Frontal cortex (tissue), 4 donors: ENCODE data around the gene SLC23A2. TPM values are rescaled to one million over a fixed set of nuclear protein-coding genes. Genes with fewer than 3 reads are reported as not detected.
"Not testable (repeated sequence)": the region's sequence is repeated elsewhere in the genome, so short reads cannot be mapped to it uniquely, and the experiment has no call there.

Source experiments
- DNase-seq, 2 donors: peaks; one replicate each; pipeline ENCODE4 v3.0.0; 2012; ENCODE audit warnings: low spot score in 2 of 2
- FAIRE-seq: peaks from 2 replicates; lab custom pipeline; 2012; peaks lifted over from hg19 to GRCh38; lab: Jason Lieb, UNC
- total RNA-seq: library from RNA; depleted of rRNA; stranded (reverse); fragments of >200 nt; gene quantifications from one replicate; pipeline ENCODE4 v1.2.3, GENCODE V29; 2014
- donor health status: control.
- donor health status: control.
- donor health status: control.

SLC23A2 gene
- total RNA-seq, 1 donor from 2014 or later: 41.6 TPM

- DNase-seq (no peak), FAIRE-seq (no peak)
Measured at GRCh38 chr20:4861961-4862360, 139.3 kb downstream of the SLC23A2 start.

GRCh38 chr20:4858000-4858399 lies 143.3 kb downstream of the SLC23A2 start:
- FAIRE-seq (no peak), DNase-seq (no peak)

GRCh38 chr20:4856022-4856755 lies 145.1 kb downstream of the SLC23A2 start:
- FAIRE-seq (no peak), DNase-seq (no peak)

- no peak for FAIRE-seq
- DNase-seq: no peak
Measured at GRCh38 chr20:4855555-4855954, 145.8 kb downstream of the SLC23A2 start.

- DNase-seq (no peak), FAIRE-seq (no peak)
Measured at GRCh38 chr20:4855097-4855496, 146.2 kb downstream of the SLC23A2 start.

GRCh38 chr20:4854561-4854901 lies 146.8 kb downstream of the SLC23A2 start:
- DNase-seq: no peak
- FAIRE-seq: no peak

GRCh38 chr20:4853757-4854560 lies 147.4 kb downstream of the SLC23A2 start:
- FAIRE-seq (no peak), DNase-seq (no peak)

- FAIRE-seq (no peak), DNase-seq (no peak)
Measured at GRCh38 chr20:4853004-4853403, 148.3 kb downstream of the SLC23A2 start.

- FAIRE-seq (no peak), DNase-seq (no peak)
Measured at GRCh38 chr20:4850960-4851359, 150.3 kb downstream of the SLC23A2 start.

GRCh38 chr20:4848829-4849228 lies 152.5 kb downstream of the SLC23A2 start:
- DNase-seq, FAIRE-seq: not testable (repeated sequence)

GRCh38 chr20:4848041-4848440 lies 153.3 kb downstream of the SLC23A2 start:
- DNase-seq (no peak), FAIRE-seq (no peak)

GRCh38 chr20:4846821-4847220 lies 154.5 kb downstream of the SLC23A2 start:
- FAIRE-seq (no peak), DNase-seq (no peak)

GRCh38 chr20:4844751-4845465 lies 156.4 kb downstream of the SLC23A2 start:
- DNase-seq (no peak), FAIRE-seq (no peak)

GRCh38 chr20:4844325-4844724 lies 157.0 kb downstream of the SLC23A2 start:
- FAIRE-seq (no peak), DNase-seq (no peak)

- FAIRE-seq: no peak
- DNase-seq: no peak
Measured at GRCh38 chr20:4840801-4841200, 160.5 kb downstream of the SLC23A2 start.

GRCh38 chr20:4838526-4838925 lies 162.8 kb downstream of the SLC23A2 start:
- DNase-seq (no peak), FAIRE-seq (no peak)

GRCh38 chr20:4837760-4838159 lies 163.6 kb downstream of the SLC23A2 start:
- FAIRE-seq: no peak
- DNase-seq: no peak

GRCh38 chr20:4836935-4837334 lies 164.4 kb downstream of the SLC23A2 start:
- no peak for DNase-seq
- FAIRE-seq: no peak

- no peak for DNase-seq
- no peak for FAIRE-seq
Measured at GRCh38 chr20:4836473-4836872, 164.8 kb downstream of the SLC23A2 start.

GRCh38 chr20:4835244-4836177 lies 165.8 kb downstream of the SLC23A2 start:
- DNase-seq: peak in 1 of 2 donors; percentile 46
- no peak for FAIRE-seq
